Keratinocyte (primary cell): ENCODE data around the gene ANKMY1. TPM values are rescaled to one million over a fixed set of nuclear protein-coding genes. Genes with fewer than 3 reads are reported as not detected.

Experiments used
- DNase-seq: peaks from one replicate; pipeline ENCODE4 v3.0.0-alpha.2; 2011; ENCODE audit warnings: low read depth, missing footprints, low spot score
- FAIRE-seq: peaks from 2 replicates; lab custom pipeline; 2011; peaks lifted over from hg19 to GRCh38; lab: Jason Lieb, UNC
- H2AFZ ChIP-seq: 2 replicates; pipeline ENCODE4 v1.6.0; 2012; ENCODE audit warnings: low read length, control low read depth, inconsistent platforms; ENCODE audit not compliant: control insufficient read depth
- H3K27ac ChIP-seq: 2 replicates; pipeline ENCODE4 v1.5.1; 2011; ENCODE audit warnings: low read length; ENCODE audit not compliant: control insufficient read depth, insufficient read depth
- H3K27me3 ChIP-seq: 3 replicates; pipeline ENCODE4 v1.6.0; 2011; ENCODE audit warnings: low read length; ENCODE audit not compliant: control insufficient read depth, insufficient read depth; ENCODE audit errors: extremely low read depth
- H3K36me3 ChIP-seq, 2 experiments: 2 replicates in 1 of 2; 3 replicates in 1 of 2; pipeline ENCODE4 v1.5.1; 2011; ENCODE audit warnings: low read length in 2 of 2, mild to moderate bottlenecking in 1 of 2; ENCODE audit not compliant: control insufficient read depth in 2 of 2, insufficient read depth in 2 of 2; ENCODE audit errors: extremely low read depth in 1 of 2
- H3K4me1 ChIP-seq: 3 replicates; pipeline ENCODE4 v1.5.1; 2011; ENCODE audit warnings: low read length; ENCODE audit not compliant: control insufficient read depth, insufficient read depth; ENCODE audit errors: extremely low read depth
- H3K4me2 ChIP-seq: 3 replicates; pipeline ENCODE4 v1.6.0; 2011; ENCODE audit warnings: low read depth, low read length; ENCODE audit not compliant: control insufficient read depth, insufficient read depth; ENCODE audit errors: extremely low read depth
- H3K4me3 ChIP-seq, 3 experiments: fragments of 200-600 bp in 1 of 3; sonication (generic) in 1 of 3; 2 replicates in 2 of 3; 3 replicates in 1 of 3; pipeline ENCODE4 v1.5.1; 2011 to 2016; ENCODE audit warnings: low read length in 3 of 3, mild to moderate bottlenecking in 3 of 3, control low read depth in 2 of 3, inconsistent platforms in 1 of 3, low read depth in 1 of 3, mixed read lengths in 1 of 3, mixed run types in 1 of 3, moderate library complexity in 1 of 3; ENCODE audit not compliant: control insufficient read depth in 2 of 3, insufficient read depth in 2 of 3; ENCODE audit errors: extremely low read depth in 1 of 3
- H3K79me2 ChIP-seq: 2 replicates; pipeline ENCODE4 v1.6.0; 2012; ENCODE audit warnings: low read length; ENCODE audit not compliant: control insufficient read depth, insufficient read depth
- H3K9ac ChIP-seq: 3 replicates; pipeline ENCODE4 v1.6.0; 2011; ENCODE audit warnings: low read length; ENCODE audit not compliant: control insufficient read depth, insufficient read depth; ENCODE audit errors: extremely low read depth
- H3K9me1 ChIP-seq: 3 replicates; pipeline ENCODE4 v1.6.0; 2011; ENCODE audit warnings: low read length; ENCODE audit not compliant: control insufficient read depth, insufficient read depth; ENCODE audit errors: extremely low read depth
- H3K9me3 ChIP-seq: 2 replicates; pipeline ENCODE4 v1.5.1; 2012; ENCODE audit warnings: low read depth, low read length; ENCODE audit not compliant: control insufficient read depth
- H4K20me1 ChIP-seq: 3 replicates; pipeline ENCODE4 v1.6.0; 2011; ENCODE audit warnings: low read length; ENCODE audit not compliant: control insufficient read depth, insufficient read depth; ENCODE audit errors: extremely low read depth
- CTCF ChIP-seq, 3 experiments: IDR thresholded peaks in 1 of 3; conservative IDR thresholded peaks in 1 of 3; optimal IDR thresholded peaks in 1 of 3; 2 replicates in 2 of 3; 3 replicates in 1 of 3; pipeline versions ENCODE3 to v1.5.1; 2011; ENCODE audit warnings: low read length in 3 of 3, mild to moderate bottlenecking in 3 of 3, moderate library complexity in 2 of 3, control low read depth in 1 of 3, inconsistent platforms in 1 of 3; ENCODE audit not compliant: insufficient read depth in 2 of 3; ENCODE audit errors: extremely low read depth in 1 of 3
- EZH2 ChIP-seq: IDR thresholded peaks from one replicate; pipeline ENCODE4 v1.6.1; 2012; ENCODE audit warnings: inconsistent platforms, mild to moderate bottlenecking, low read length, moderate library complexity
- dilution Hi-C: fragments of 300-500 bp; cut with MboI; formaldehyde crosslinking; loops from one replicate; pipeline ENCODE4 v1.7.0; 2020; ENCODE audit warnings: low sequenced_read_pairs; ENCODE audit not compliant: extremely low pct_ligation_motif_present
- polyA plus RNA-seq, 5 experiments: library from polyadenylated mRNA; depleted of rRNA in 3 of 5; stranded (reverse) in 3 of 5; stranded (forward) in 1 of 5; unstranded in 1 of 5; fragments of >200 nt; gene quantifications; 1 replicate in 1 of 5; 2 replicates in 3 of 5; 3 replicates in 1 of 5; pipeline versions ENCODE4 v1.2.1 to v1.2.3, GENCODE V29; 2011 to 2012; ENCODE audit warnings: missing spikeins in 2 of 5, low read depth in 1 of 5, low replicate concordance in 1 of 5

Gene ANKMY1
- polyA plus RNA-seq, 1 donor (not counting 4 experiments of a cell fraction or from before 2014, with no cell fraction given): 3.3 TPM

GRCh38 chr2:240503848-240504247 is 53.9 kb downstream of the ANKMY1 start:
- Histone ChIP-seq H3K27ac (no peak overlapping the region), H3K9ac (no peak overlapping the region), H2AFZ (no peak overlapping the region), H3K4me3 (no peak overlapping the region), H3K9me1 (no peaks in the 10 kb centered on the region), H3K79me2 (no peaks in the 10 kb centered on the region), H3K4me1 (no peaks in the 10 kb centered on the region), H3K27me3 (no peaks in the 10 kb centered on the region), H3K9me3 (no peaks in the 10 kb centered on the region), H4K20me1 (no peaks in the 10 kb centered on the region), H3K4me2 (no peak overlapping the region), H3K36me3 (no peaks in the 10 kb centered on the region)
- TF ChIP-seq CTCF (optimal IDR thresholded peaks at IDR 0.05 in 1 of 3, IDR thresholded peaks at IDR 0.05 in 1 of 3, conservative IDR thresholded peaks at IDR 0.05 in 1 of 3; ENCODE audit: extremely low read depth in 1 of 3, insufficient read depth in 2 of 3, low read length in 3 of 3) (no peak), EZH2 (no peak)
- DNase-seq (no peak), FAIRE-seq (no peak)
- dilution Hi-C loops: no loop called here

DNA sequence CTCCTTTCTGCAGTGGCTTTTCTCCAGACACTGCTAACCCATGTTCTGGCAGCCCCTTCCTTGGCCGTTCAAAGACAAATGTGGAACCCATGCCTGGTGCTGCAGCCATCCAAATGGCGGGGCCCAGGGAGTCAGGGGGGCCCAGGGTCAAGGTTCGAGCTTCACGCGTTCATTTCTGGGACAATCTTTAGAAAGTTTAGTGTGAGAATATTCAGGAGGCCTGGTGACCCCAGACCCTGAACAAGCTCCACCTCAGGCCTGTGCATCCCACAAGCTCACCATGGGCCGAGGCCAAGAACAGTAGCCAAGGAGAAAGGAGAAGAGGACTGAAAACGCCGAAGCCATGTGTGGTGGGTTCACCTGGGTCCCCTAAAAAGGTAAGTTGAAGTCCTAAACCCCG is 54.4 kb downstream of the ANKMY1 start:
- no peak overlapping the region for H3K27ac ChIP-seq
- TF ChIP-seq CTCF (optimal IDR thresholded peaks at IDR 0.05 in 1 of 3, IDR thresholded peaks at IDR 0.05 in 1 of 3, conservative IDR thresholded peaks at IDR 0.05 in 1 of 3; ENCODE audit: extremely low read depth in 1 of 3, insufficient read depth in 2 of 3, low read length in 3 of 3): no peak
- TF ChIP-seq EZH2: no peak

More for the DNA sequence above, 54.4 kb downstream of the ANKMY1 start:
- H3K9me1 ChIP-seq: no peaks in the 10 kb centered on the region
- no peak for FAIRE-seq
- no peak overlapping the region for H3K4me2 ChIP-seq
- H3K79me2 ChIP-seq: no peaks in the 10 kb centered on the region
- H3K36me3 ChIP-seq: no peaks in the 10 kb centered on the region
- no peaks in the 10 kb centered on the region for H4K20me1 ChIP-seq
- H2AFZ ChIP-seq: no peak overlapping the region
- no peaks in the 10 kb centered on the region for H3K9me3 ChIP-seq
- H3K4me3 ChIP-seq: no peak overlapping the region
- dilution Hi-C loops: no loop called here
- H3K4me1 ChIP-seq: no peaks in the 10 kb centered on the region
- H3K27me3 ChIP-seq: no peaks in the 10 kb centered on the region
- no peak overlapping the region for H3K9ac ChIP-seq
- DNase-seq: no peak
